GM18517 (cell line): Measurements from ENCODE around the gene USP35.

Experiments
- ATAC-seq: cut with Tn5 transposase; IDR thresholded peaks from one replicate; pipeline ENCODE4 v1.9.1; 2021; ENCODE audit warnings: mild to moderate bottlenecking, moderate library complexity; ENCODE audit not compliant: unreplicated experiment

The USP35 gene

DNA sequence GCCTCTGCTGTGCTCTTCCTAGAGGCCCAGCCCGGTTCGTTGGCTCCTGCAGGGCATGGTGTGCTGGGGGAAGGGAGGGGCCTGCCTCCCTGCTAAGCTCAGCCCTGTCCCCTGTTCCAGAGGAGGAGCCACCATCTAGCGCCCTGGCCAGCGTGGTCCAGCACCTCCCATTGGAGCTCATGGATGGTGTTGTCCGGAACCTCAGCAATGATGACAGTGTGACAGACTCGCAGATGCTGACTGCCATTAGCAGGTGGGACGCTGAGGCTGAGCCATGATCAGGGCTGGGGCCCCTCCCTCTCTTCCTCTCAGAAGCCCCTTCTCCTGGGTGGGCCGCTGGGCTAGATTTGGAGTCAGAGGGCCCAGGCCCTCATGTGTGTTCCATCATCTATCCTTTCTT, 9.1 kb downstream of the USP35 start:
- no peak for ATAC-seq

GRCh38 chr11:78199015-78199652, 10.4 kb downstream of the USP35 start:
- no peak for ATAC-seq

- no peak for ATAC-seq
Measured at GRCh38 chr11:78199653-78200015, 10.9 kb downstream of the USP35 start.

- no peak for ATAC-seq
Measured at GRCh38 chr11:78200061-78200460, 11.3 kb downstream of the USP35 start.

DNA sequence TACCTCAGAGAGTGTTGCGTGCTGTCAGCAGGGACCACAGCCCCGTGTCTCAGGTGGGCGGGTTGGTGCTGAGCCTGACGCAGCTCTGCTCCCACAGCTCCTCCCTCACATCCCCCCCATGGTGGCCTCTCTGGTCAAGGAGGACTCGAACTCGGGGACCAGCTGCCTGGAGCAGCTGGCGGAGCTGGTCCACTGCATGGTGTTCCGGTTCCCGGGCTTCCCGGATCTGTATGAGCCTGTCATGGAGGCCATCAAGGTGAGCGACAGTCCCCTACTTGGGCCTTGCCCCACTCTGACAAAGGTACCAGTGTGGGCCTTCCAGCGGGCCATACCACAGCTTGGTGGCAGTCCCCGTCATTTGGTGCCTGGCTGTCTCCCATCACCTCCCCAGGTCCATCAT, 11.8 kb downstream of the USP35 start:
- no peak for ATAC-seq

GRCh38 chr11:78201096-78201818, 12.5 kb downstream of the USP35 start:
- ATAC-seq, result no peak

DNA sequence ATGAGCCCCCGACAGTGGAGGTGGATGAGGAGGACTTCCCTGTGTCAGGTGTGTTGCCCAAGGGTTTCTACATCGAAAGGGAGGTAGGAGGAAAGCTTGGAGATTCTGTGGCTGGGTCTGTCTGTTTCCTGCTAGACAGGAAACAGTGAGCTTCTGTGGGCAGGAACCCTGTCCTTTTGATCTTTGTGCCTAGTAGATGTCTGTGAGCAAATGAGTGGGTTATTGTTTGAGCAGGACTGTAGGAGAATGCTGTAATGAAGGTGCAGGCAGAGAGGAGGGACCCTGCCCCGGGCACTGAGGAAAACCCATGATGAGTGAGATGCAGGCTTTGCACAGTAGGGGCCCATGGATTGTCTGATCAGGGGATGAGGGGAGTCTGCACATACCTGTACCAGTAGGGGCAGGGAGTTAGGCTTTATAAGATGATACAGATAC, 14.0 kb downstream of the USP35 start:
- ATAC-seq, result no peak

GRCh38 chr11:78203184-78203583, 14.5 kb downstream of the USP35 start:
- ATAC-seq, result no peak

DNA sequence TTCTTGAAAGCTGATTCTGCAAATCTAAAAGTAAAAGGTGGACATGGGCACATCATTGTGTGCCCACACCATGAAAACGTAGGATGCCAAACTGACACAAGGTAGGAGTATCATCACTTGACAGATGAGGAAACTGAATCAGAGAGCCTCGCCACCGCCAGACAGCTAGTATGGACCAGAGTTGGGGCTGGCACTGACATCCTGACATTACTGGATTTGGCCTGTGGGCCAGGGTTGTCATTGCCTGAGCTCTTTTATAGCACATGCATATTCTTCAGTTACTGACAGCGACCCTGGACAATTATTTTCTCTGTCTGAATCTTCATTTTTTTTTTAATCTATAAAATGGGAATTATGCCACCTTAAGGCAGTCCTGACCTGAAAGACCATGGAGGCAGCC, 16.5 kb downstream of the USP35 start:
- no peak for ATAC-seq

DNA sequence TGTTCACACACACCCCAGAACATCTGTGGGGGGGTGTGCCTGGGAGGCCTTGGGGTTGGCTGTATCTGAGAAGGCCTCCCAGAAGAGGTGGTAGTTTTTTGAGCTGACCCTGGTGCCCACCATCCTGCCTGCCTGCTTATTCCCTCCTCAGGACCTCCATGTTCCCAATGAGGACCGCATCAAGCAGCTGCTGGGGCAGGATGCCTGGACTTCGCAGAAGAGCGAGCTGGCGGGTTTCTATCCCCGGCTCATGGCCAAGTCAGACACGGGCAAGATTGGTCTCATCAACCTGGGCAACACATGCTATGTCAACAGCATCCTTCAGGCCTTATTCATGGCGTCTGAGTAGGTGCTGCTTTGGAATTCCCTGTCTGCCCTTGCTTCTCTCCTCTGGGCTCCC, 17.0 kb downstream of the USP35 start:
- ATAC-seq, result no peak

DNA sequence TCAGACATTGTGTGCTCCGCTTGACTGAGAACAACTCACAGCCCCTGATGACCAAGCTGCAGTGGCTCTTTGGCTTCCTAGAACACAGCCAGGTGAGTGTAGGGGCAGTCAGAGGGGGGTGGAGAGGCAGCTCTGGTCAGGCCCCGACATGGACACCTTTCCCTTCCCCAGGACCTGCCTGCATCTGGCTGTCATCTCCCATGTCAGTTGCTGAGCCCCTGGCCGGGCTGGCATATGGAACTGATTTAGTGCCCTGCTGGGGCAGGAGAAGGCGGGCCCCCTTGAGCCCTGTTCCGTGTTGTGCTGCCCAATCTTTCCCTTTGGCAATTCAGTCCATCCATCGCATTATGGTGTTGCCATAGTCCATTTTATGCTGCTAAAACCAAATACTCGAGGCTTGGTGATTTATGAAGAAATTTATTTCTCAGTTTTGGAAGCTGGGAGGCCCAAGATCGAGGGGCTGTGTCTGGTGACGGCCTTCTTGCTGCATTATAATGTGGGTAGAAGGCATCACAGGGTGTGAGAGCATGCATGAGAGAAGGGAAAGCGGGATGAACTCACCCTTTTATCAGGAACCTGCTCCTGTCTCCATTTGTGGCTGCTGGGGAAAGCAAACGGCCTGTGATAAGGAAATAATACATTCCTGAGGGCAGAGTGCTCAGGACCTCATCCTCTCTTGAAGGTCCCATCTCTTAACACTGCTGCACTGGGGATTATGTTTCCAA, 19.0 kb downstream of the USP35 start:
- no peak for ATAC-seq

GRCh38 chr11:78208257-78209165, 19.8 kb downstream of the USP35 start:
- no peak for ATAC-seq

DNA sequence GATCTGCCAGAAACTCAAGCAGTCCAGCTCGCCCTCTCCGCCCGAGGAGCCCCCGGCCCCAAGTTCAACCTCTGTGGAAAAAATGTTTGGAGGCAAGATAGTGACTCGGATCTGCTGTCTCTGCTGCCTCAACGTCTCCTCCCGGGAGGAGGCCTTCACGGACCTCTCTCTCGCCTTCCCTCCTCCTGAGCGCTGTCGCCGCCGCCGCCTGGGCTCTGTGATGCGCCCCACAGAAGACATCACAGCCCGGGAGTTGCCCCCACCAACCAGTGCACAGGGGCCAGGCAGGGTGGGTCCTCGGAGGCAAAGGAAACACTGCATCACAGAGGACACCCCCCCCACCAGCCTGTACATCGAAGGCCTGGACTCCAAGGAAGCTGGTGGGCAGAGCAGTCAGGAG, 20.8 kb downstream of the USP35 start:
- ATAC-seq, result no peak

DNA sequence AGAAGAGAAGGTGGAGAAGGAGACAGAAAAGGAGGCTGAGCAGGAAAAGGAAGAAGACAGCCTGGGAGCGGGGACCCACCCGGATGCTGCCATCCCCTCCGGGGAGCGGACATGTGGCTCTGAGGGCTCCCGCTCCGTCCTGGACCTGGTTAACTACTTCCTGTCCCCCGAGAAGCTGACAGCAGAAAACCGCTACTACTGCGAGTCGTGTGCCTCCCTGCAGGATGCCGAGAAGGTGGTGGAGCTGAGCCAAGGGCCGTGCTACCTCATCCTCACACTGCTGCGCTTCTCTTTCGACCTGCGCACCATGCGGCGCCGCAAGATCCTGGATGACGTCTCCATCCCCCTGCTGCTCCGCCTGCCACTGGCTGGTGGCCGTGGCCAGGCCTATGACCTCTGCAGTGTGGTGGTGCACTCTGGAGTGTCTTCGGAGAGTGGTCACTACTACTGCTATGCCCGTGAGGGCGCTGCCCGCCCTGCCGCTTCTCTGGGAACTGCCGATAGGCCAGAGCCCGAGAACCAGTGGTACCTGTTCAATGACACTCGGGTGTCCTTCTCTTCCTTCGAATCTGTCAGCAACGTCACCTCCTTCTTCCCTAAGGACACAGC, 21.4 kb downstream of the USP35 start:
- no peak for ATAC-seq

DNA sequence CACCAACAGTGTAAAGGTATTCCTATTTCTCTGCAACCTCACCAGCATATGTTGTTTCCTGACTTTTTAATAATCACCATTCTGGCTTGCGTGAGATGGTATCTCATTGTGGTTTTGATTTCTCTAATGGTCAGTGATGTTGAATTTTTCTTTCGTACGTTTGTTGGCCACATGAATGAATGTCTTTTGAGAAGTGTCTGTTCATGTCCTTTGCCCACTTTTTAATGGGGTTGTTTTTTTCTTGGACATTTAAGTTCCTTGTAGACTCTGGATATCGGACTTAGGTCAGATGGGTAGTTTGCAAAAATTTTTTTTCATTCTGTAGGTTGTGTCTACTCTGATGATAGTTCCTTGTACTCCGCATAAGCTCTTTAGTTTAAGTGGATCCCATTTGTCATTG, 22.8 kb downstream of the USP35 start:
- ATAC-seq, result no peak

DNA sequence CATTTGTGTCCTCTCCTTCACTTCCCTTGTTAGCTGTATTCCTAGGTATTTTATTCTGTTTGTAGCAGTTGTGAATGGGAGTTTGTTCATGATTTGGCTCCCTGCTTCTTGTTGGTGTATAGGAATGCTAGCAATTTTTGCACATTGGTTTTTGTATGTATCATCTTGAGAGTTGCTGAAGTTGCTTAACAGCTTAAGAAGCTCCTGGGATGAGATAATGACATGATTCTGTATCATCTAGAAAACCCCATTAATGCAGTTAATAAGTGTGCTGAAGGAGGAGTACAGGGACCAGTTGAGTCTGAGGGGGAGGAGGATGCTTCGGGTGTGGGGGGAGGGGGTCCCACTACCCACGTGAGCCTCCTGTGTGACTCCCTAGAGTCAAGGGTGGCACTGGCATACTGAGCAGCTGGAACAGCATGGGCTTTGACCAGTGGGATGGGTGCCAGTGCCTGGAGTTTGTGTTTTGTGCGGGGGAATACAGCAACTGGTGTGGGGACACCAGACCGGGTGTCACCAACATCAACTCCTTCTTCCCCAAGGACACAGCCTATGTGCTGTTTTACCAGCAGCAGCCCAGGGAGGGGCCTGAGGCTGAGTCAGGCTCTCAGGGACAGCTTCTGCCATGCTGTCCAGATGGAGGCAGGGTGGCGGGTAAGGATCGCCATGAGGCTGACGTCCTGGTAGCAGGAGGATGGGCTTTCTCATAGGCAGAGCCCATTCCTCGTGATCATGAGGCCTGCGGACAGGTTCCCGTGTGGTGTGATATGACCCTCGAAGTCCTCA, 24.1 kb downstream of the USP35 start:
- no peak for ATAC-seq

- ATAC-seq, result no peak
Measured at GRCh38 chr11:78213526-78214330, 25.0 kb downstream of the USP35 start.

DNA sequence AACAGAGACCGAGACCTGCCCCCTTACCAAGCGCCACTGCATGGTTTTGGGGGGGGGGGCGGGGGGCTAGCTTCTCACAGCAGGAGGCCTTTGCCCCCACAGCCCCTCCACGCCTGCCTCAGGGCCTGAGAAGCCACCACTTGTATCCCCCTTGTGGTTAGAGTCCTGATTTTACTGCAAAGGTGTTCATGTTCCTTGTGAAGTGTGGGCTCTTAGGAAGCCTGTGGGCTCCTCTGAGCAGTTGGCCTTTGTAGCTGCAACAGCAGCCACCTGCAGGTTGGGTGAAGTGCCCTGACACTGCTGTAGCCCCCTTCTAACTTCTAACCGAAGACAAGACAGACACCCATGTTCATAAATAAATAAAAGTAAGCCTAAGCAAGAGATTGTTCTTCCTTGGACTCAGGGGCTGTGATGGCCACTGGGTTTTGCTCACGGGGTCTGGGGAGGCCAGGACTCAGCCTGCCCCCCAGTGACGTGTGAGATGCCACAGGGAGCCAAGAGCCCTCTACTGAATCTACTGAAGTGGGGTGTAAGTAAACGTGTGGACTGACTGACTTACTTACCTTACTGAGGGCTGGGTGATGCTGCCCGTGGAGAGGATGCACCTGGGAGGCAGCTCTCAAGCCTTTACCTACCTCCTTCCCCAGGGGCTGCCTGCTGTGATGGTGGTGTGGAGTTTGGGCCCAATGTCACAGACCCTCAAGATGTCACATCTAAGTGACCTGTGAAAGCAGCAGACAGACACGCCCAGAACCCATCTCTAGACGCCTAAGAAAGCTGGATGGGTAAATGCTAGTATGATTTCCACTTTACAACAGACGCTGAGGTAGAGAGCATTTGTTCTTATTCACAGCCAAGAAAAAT, 25.8 kb downstream of the USP35 start:
- ATAC-seq, result no peak
